CD4-positive, alpha-beta T cell treated with Interleukin-17A for 1 hour (primary cell): Measurements from ENCODE around the gene PEMT.
A peak's percentile ranks its signal among the peaks of the same experiment; 100 is the strongest.
"Not testable (repeated sequence)": the region's sequence is repeated elsewhere in the genome, so short reads cannot be mapped to it uniquely, and the experiment has no call there.

ENCODE experiments used
- DNase-seq: peaks from one replicate; pipeline ENCODE4 v3.0.0-alpha.2; 2020

PEMT gene

DNA sequence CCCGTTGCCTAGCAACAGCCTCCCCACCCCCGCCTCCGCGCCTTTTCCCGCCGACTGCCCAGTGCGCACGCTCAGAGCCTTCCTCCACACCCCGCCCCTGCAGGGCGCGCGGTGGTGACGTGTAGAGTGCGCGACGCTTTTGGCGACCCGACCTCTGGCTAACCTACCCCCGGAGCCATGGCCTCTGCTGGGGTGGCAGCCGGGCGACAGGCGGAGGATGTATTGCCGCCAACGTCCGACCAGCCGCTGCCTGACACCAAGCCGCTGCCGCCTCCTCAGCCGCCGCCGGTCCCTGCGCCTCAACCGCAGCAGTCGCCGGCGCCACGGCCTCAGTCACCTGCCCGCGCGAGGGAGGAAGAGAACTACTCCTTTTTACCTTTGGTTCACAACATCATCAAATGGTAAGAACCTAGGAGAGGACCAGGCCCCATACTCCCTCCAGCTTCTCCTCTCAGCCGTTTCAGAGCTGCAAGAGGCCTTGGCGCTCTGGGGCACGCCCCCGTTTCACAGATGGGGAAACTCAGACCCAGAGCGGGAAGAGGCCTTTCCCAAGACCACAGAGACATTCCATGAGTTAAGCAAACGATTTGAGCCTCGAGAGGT, 114.5 kb downstream of the PEMT start, which contains the start of gene MED9:
TSS of gene MED9 (plus strand) at position 136 of the 603 bp plus-strand sequence. CDS start at position 178, 42 bp downstream.
- DNase-seq: peak; percentile 94

GRCh38 chr17:17474341-17474740, 117.2 kb downstream of the PEMT start:
- no peak for DNase-seq

DNA sequence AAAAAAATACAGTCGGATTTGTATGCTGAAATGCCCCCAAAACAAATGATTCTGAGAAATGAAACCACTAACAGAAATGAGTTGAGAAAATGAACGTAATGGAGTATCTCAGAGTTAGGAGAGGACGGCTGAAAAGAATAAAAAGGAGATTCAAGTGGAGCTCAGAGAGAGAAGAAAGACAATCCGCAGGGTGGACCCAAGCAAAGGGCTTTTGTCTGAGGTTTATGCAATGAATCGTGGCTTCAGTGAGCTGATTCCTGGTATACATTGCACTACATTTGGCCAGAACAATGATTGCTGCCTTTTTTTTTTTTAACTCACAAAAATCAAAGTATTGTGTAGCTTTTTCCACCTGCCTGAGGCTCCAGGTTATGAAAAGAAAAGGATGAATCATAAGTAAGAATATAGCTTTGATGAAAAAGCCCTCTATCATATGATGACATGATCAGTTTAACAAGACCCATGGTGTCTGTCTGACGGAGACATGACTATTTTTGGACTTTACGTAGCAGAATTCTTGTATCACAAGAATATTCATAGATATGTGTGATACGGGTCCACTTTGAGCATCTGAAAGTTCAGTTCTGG, 119.1 kb downstream of the PEMT start:
- DNase-seq: no peak

- DNase-seq: no peak
Observed at GRCh38 chr17:17469996-17470395, 121.5 kb downstream of the PEMT start.

DNA sequence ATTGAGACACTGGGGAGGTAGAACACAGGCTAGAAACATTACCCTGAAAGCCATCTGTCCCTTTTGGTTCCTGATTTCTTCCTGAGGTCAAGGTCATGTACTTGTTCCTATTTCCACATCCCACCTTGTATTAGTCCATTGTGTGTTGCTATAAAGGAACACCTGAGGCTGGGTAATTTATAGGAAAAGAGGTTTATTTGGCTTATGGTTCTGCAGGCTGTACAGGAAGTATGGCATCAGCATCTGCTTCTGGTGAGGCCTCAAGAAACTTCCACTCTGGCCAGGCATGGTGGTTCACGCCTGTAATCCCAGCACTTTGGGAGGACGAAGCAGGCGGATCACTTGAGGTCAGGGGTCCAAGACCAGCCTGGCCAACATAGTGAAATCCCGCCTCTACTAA, 122.2 kb downstream of the PEMT start:
- no peak for DNase-seq

- DNase-seq: no peak
Observed at GRCh38 chr17:17468217-17469010, 123.1 kb downstream of the PEMT start.

DNA sequence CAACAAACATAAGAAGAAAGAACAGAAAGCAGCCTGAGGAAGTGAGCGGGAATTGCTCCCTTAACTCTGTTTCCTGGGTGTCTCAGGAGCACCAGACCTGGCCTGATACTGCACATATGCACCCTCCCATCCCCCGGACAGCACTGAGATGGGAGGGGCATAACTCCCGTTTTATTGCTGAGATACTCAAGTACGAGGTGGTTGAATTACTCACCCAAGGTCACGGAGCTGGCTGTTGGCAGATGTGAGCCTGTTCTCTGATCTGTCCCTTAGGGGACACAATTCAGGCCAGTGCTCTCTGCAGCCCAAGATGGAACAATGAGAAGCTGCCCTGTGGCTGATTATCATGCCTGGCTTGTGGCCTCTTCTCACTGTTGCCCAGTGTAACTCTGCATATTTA, 123.8 kb downstream of the PEMT start:
- DNase-seq: no peak

DNA sequence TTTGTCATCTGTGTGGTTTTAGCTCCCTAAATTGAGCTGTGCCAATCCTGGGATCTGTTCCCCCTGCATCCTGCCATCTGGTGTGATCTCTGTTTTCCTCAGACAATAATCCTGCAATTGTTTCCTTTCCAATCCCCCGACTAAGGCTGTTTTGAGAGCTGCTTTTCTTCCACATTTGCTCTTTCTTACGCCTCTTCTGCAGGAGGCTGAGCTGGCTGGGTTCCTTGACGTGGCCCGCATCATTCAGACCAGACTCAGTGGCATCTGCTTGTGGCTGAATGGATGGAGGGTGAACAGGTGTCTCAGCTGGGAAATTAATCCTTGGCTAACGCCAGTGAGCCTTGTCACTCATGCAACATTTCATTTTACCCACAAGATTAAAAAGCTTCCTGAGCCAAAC, 124.5 kb downstream of the PEMT start:
- DNase-seq: no peak

GRCh38 chr17:17466511-17466910, 125.0 kb downstream of the PEMT start:
- DNase-seq: no peak

- DNase-seq: not testable (repeated sequence)
Observed at GRCh38 chr17:17465878-17466277, 125.6 kb downstream of the PEMT start.

- no peak for DNase-seq
Observed at GRCh38 chr17:17463821-17464220, 127.7 kb downstream of the PEMT start.

DNA sequence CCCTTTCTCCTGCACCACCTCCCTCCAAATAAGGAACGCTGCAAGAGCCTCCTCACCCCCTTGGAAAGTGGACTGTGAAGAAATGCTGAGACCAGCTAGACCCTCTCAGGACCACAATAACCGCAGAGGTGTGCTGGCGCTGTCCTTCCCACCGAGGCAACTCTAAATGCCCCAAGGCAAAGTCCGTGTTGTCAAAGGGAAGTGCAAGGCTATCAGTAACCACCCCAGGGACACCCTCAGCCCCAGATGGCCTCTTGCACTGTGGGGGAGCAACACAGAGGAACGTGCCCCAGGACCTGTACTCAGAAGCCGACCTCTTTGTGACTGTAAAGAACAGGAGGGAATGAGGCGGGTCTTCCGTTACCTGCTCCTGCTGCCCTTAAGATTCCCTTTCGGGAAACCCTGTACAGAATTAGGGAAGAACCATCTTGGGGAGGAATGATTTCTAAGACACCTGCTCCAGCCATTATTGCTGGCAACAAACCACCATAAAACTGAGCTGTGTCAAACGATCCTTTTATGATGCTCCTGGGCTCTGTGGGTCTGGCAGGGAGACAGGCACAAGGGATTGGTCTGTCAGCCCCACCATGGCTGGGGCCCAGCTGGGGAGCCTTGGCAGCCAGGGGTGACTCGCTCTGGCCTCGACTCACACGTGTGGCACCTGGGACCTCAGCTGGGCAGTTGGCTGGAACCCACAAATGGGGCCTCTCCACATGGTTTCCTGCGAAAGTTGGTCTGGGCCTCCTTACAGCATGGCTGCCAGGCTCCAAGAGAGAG, 129.3 kb downstream of the PEMT start:
- DNase-seq: no peak

DNA sequence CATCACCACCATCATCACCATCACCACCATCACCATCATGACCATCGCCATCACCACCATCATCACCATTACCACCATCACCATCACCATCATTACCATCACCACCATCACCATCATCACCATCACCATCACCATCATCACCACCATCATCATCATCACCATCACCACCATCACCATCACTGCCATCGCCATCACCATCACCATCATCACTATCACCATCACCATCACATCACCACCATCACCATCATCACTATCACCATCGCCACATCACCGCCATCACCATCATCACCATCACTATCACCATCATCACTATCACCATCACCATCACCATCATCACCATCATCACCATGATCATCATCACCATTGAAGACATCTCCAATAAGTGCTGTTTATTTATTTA, 131.5 kb downstream of the PEMT start:
- no peak for DNase-seq

GRCh38 chr17:17457680-17458079, 133.8 kb downstream of the PEMT start:
- no peak for DNase-seq

- no peak for DNase-seq
Observed at GRCh38 chr17:17456251-17456650, 135.3 kb downstream of the PEMT start.
